DMS153 (cell line): ENCODE results near the gene BSPRY.
A peak's percentile ranks its signal among the peaks of the same experiment; 100 is the strongest.
"Not testable (repeated sequence)": the region's sequence is repeated elsewhere in the genome, so short reads cannot be mapped to it uniquely, and the experiment has no call there.

Source experiments
- DNase-seq: peaks from one replicate; lab custom pipeline; 2025; lab: John Stamatoyannopoulos, UW

The BSPRY gene

GRCh38 chr9:113341712-113342410, 7.5 kb upstream of the BSPRY start:
- DNase-seq = no peak

- peak; percentile 98 for DNase-seq
These were observed 5.6 kb upstream of the BSPRY start for GRCh38 chr9:113343732-113344231.

- DNase-seq = no peak
These were observed 4.2 kb upstream of the BSPRY start for GRCh38 chr9:113345190-113345589.

- no peak for DNase-seq
These were observed 3.7 kb upstream of the BSPRY start for GRCh38 chr9:113345671-113346070.

GRCh38 chr9:113348437-113348836, 904 bp upstream of the BSPRY start:
- no peak for DNase-seq

- no peak for DNase-seq
These were observed 286 bp upstream of the BSPRY start for GRCh38 chr9:113349066-113349444.

GRCh38 chr9:113350107-113350661, 843 bp downstream of the BSPRY start:
- DNase-seq = no peak

GRCh38 chr9:113350937-113351336, 1.6 kb downstream of the BSPRY start:
- DNase-seq = no peak

GRCh38 chr9:113352006-113352405, 2.7 kb downstream of the BSPRY start:
- no peak for DNase-seq

GRCh38 chr9:113352411-113352810, 3.1 kb downstream of the BSPRY start:
- DNase-seq = no peak

GRCh38 chr9:113355040-113355596, 5.8 kb downstream of the BSPRY start:
- no peak for DNase-seq

GRCh38 chr9:113356686-113357292, 7.4 kb downstream of the BSPRY start:
- no peak for DNase-seq

- no peak for DNase-seq
These were observed 10.0 kb downstream of the BSPRY start for GRCh38 chr9:113359385-113359784.

- no peak for DNase-seq
These were observed 11.0 kb downstream of the BSPRY start for GRCh38 chr9:113360242-113360842.

- DNase-seq = no peak
These were observed 12.1 kb downstream of the BSPRY start for GRCh38 chr9:113361304-113362018.

GRCh38 chr9:113363336-113363735, 14.0 kb downstream of the BSPRY start:
- no peak for DNase-seq

- no peak for DNase-seq
These were observed 15.6 kb downstream of the BSPRY start for GRCh38 chr9:113364951-113365350.

GRCh38 chr9:113365652-113366051, 16.3 kb downstream of the BSPRY start:
- DNase-seq = not testable (repeated sequence)

- DNase-seq = no peak
These were observed 19.1 kb downstream of the BSPRY start for GRCh38 chr9:113368348-113368981.

- no peak for DNase-seq
These were observed 19.9 kb downstream of the BSPRY start for GRCh38 chr9:113368982-113369854.

- no peak for DNase-seq
These were observed 20.5 kb downstream of the BSPRY start for GRCh38 chr9:113369855-113370140.
